H9 (cell line): ENCODE results near the gene OXTR. TPM values are rescaled to one million over a fixed set of nuclear protein-coding genes. Genes with fewer than 3 reads are reported as not detected.

Experiments used
- DNase-seq: peaks from one replicate; pipeline ENCODE4 v3.0.0-alpha.2; 2017
- H2AFZ ChIP-seq: one replicate; pipeline ENCODE4 v1.6.1; 2013; ENCODE audit warnings: mild to moderate bottlenecking, low read length, control low read depth, moderate library complexity
- H2AK5ac ChIP-seq: 2 replicates; pipeline ENCODE4 v1.6.1; 2013; ENCODE audit warnings: low read length, control low read depth, mixed read lengths; ENCODE audit not compliant: insufficient read length
- H2BK120ac ChIP-seq: one replicate; pipeline ENCODE4 v1.6.1; 2013; ENCODE audit warnings: low read depth, mild to moderate bottlenecking, low read length, control low read depth, inconsistent platforms; ENCODE audit not compliant: poor library complexity, severe bottlenecking
- H2BK12ac ChIP-seq: 2 replicates; pipeline ENCODE4 v1.6.1; 2013; ENCODE audit warnings: low read length, control low read depth, mixed read lengths, low read depth; ENCODE audit not compliant: insufficient read length
- H2BK15ac ChIP-seq: 2 replicates; pipeline ENCODE4 v1.6.1; 2013; ENCODE audit warnings: low read depth, low read length, control low read depth
- H2BK20ac ChIP-seq: one replicate; pipeline ENCODE4 v1.6.1; 2013; ENCODE audit warnings: low read depth, mild to moderate bottlenecking, low read length, control low read depth, inconsistent platforms; ENCODE audit not compliant: poor library complexity, severe bottlenecking
- H2BK5ac ChIP-seq: 2 replicates; pipeline ENCODE4 v1.6.1; 2013; ENCODE audit warnings: low read length, control low read depth, mixed read lengths; ENCODE audit not compliant: insufficient read length
- H3K14ac ChIP-seq: 2 replicates; pipeline ENCODE4 v1.6.1; 2013; ENCODE audit warnings: low read length, control low read depth; ENCODE audit not compliant: insufficient read depth
- H3K18ac ChIP-seq: 2 replicates; pipeline ENCODE4 v1.6.1; 2013; ENCODE audit warnings: low read depth, mild to moderate bottlenecking, mixed read lengths, low read length, control low read depth; ENCODE audit not compliant: insufficient read length
- H3K23ac ChIP-seq: 2 replicates; pipeline ENCODE4 v1.6.1; 2013; ENCODE audit warnings: low read length, control low read depth, mixed read lengths, low read depth; ENCODE audit not compliant: insufficient read length
- H3K23me2 ChIP-seq: 2 replicates; pipeline ENCODE4 v1.6.1; 2013; ENCODE audit warnings: low read depth, mild to moderate bottlenecking, mixed read lengths, low read length, control low read depth; ENCODE audit not compliant: insufficient read length, poor library complexity, severe bottlenecking
- H3K27ac ChIP-seq: 2 replicates; pipeline ENCODE4 v1.5.1; 2013; ENCODE audit warnings: low read length, control low read depth, mixed read lengths, low read depth; ENCODE audit not compliant: insufficient read length
- H3K27me3 ChIP-seq: 2 replicates; pipeline ENCODE4 v1.6.1; 2013; ENCODE audit warnings: low read length, control low read depth, inconsistent platforms; ENCODE audit not compliant: insufficient read depth
- H3K4ac ChIP-seq: 2 replicates; pipeline ENCODE4 v1.6.1; 2013; ENCODE audit warnings: low read depth, mild to moderate bottlenecking, control low read depth, inconsistent platforms, low read length, moderate library complexity
- H3K4me1 ChIP-seq: 2 replicates; pipeline ENCODE4 v1.6.1; 2013; ENCODE audit warnings: low read length, control low read depth, inconsistent platforms; ENCODE audit not compliant: insufficient read depth
- H3K4me2 ChIP-seq: 2 replicates; pipeline ENCODE4 v1.6.1; 2013; ENCODE audit warnings: low read length, control low read depth, mixed read lengths; ENCODE audit not compliant: insufficient read length, insufficient read depth
- H3K56ac ChIP-seq: 2 replicates; pipeline ENCODE4 v1.6.1; 2013; ENCODE audit warnings: low read depth, mild to moderate bottlenecking, mixed read lengths, low read length, control low read depth; ENCODE audit not compliant: insufficient read length
- H3K79me1 ChIP-seq: 2 replicates; pipeline ENCODE4 v1.6.1; 2013; ENCODE audit warnings: low read depth, mild to moderate bottlenecking, moderate library complexity, low read length, control low read depth, inconsistent platforms; ENCODE audit not compliant: insufficient read depth, poor library complexity, severe bottlenecking
- H3K79me2 ChIP-seq: 2 replicates; pipeline ENCODE4 v1.6.1; 2013; ENCODE audit warnings: low read length, control low read depth, inconsistent platforms; ENCODE audit not compliant: insufficient read depth
- H3K9ac ChIP-seq: 2 replicates; pipeline ENCODE4 v1.6.1; 2013; ENCODE audit warnings: low read length, control low read depth, mixed read lengths; ENCODE audit not compliant: insufficient read length; ENCODE audit errors: extremely low read depth
- H3K9me3 ChIP-seq: one replicate; pipeline ENCODE4 v1.6.1; 2013; ENCODE audit warnings: low read depth, low read length, inconsistent platforms; ENCODE audit not compliant: control insufficient read depth
- H3T11ph ChIP-seq: one replicate; pipeline ENCODE4 v1.6.1; 2013; ENCODE audit warnings: mild to moderate bottlenecking, low read length, control low read depth, inconsistent platforms
- H4K20me1 ChIP-seq: one replicate; pipeline ENCODE4 v1.6.1; 2013; ENCODE audit not compliant: control insufficient read depth, insufficient read length, insufficient read depth
- H4K5ac ChIP-seq: 2 replicates; pipeline ENCODE4 v1.6.1; 2013; ENCODE audit warnings: low read depth, mild to moderate bottlenecking, mixed read lengths, low read length, control low read depth; ENCODE audit not compliant: insufficient read length
- H4K8ac ChIP-seq: replicated peaks from 2 replicates; pipeline ENCODE4 v1.6.1; 2013; ENCODE audit warnings: low read length, control low read depth, mixed read lengths, low read depth; ENCODE audit not compliant: insufficient read length
- H4K91ac ChIP-seq: 2 replicates; pipeline ENCODE4 v1.6.1; 2013; ENCODE audit warnings: low read depth, mild to moderate bottlenecking, moderate library complexity, mixed read lengths, low read length, control low read depth; ENCODE audit not compliant: insufficient read length
- H3K27ac Mint-ChIP-seq, 3 experiments: 2 replicates in 2 of 3; 3 replicates in 1 of 3; pipeline ENCODE4 v1.8.0; 2020 to 2021; ENCODE audit warnings: mixed read lengths in 3 of 3, mild to moderate bottlenecking in 1 of 3, moderate library complexity in 1 of 3
- H3K27me3 Mint-ChIP-seq: 2 replicates; pipeline ENCODE4 v1.8.0; 2021; ENCODE audit warnings: low read depth, mild to moderate bottlenecking, moderate library complexity, mixed read lengths
- H3K36me3 Mint-ChIP-seq, 3 experiments: 2 replicates in 2 of 3; 3 replicates in 1 of 3; pipeline ENCODE4 v1.8.0; 2020 to 2021; ENCODE audit warnings: low read depth in 3 of 3, mixed read lengths in 3 of 3; ENCODE audit not compliant: insufficient read depth in 1 of 3
- H3K4me1 Mint-ChIP-seq, 2 experiments: 2 replicates each; pipeline ENCODE4 v1.8.0; 2020; ENCODE audit warnings: mixed read lengths in 2 of 2
- H3K4me3 Mint-ChIP-seq, 2 experiments: 2 replicates in 1 of 2; 3 replicates in 1 of 2; pipeline ENCODE4 v1.8.0; 2020 to 2021; ENCODE audit warnings: mild to moderate bottlenecking in 2 of 2, mixed read lengths in 2 of 2, moderate library complexity in 1 of 2
- H3K9me3 Mint-ChIP-seq, 2 experiments: 2 replicates in 1 of 2; 3 replicates in 1 of 2; pipeline ENCODE4 v1.8.0; 2020; ENCODE audit warnings: mild to moderate bottlenecking in 2 of 2, mixed read lengths in 2 of 2, moderate library complexity in 1 of 2
- WGBS: extraction: QIAGEN DNeasy Blood & Tissue Kit; methylation state at CpG from one replicate; pipeline ENCODE4 v1.1.7; 2013; ENCODE audit warnings: missing lambda C conversion rate, low lambda C conversion rate, mixed read lengths; ENCODE audit not compliant: insufficient read length; ENCODE audit errors: extremely low coverage; 5-methylcytosine and 5-hydroxymethylcytosine counted together
- total RNA-seq: library from RNA; stranded (reverse); gene quantifications from 2 replicates; pipeline ENCODE4 v1.2.1, GENCODE V29; 2021
- TF ChIP-seq, protein P1 (sequence below): fragments of 200-600 bp; sonication (generic); conservative IDR thresholded peaks from 3 replicates; pipeline ENCODE4 v1.8.0; 2021; ENCODE audit warnings: antibody characterized with exemption, mild to moderate bottlenecking

OXTR gene
- total RNA-seq, 1 experiment from 2014 or later = 1.7 TPM

DNA sequence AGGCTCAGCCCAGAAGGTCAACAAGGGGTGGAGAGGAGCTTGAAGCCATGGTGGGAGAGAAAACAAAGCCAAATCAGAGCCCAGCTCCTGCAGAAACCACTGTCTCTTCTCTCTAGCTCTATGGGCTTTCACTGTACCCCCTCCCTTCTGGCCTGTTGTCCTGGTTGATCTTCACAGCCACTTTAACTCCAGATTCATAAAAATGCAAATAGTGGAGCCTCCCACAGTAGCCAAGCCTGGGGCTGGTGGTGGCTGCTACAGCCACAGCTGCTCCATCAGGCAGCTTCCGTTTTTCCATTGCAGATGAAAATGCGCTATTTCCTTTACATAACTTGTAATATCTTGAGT lies 56.5 kb downstream of the OXTR start:
- H2BK120ac ChIP-seq = no peak overlapping the region
- H3K9me3 Mint-ChIP-seq = peaks cover 0 to 17% of the 10 kb centered on the region in 2 experiments; a peak in 4 of 5 replicates
- peaks cover 54% of the 10 kb centered on the region for H3K27me3 ChIP-seq
- no peaks in the 10 kb centered on the region for H3K79me1 ChIP-seq
- no peak overlapping the region for H2BK20ac ChIP-seq
- TF ChIP-seq, protein P1, sequence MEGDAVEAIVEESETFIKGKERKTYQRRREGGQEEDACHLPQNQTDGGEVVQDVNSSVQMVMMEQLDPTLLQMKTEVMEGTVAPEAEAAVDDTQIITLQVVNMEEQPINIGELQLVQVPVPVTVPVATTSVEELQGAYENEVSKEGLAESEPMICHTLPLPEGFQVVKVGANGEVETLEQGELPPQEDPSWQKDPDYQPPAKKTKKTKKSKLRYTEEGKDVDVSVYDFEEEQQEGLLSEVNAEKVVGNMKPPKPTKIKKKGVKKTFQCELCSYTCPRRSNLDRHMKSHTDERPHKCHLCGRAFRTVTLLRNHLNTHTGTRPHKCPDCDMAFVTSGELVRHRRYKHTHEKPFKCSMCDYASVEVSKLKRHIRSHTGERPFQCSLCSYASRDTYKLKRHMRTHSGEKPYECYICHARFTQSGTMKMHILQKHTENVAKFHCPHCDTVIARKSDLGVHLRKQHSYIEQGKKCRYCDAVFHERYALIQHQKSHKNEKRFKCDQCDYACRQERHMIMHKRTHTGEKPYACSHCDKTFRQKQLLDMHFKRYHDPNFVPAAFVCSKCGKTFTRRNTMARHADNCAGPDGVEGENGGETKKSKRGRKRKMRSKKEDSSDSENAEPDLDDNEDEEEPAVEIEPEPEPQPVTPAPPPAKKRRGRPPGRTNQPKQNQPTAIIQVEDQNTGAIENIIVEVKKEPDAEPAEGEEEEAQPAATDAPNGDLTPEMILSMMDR = no peak
- H2AFZ ChIP-seq = no peak overlapping the region
- H2BK15ac ChIP-seq = no peak overlapping the region
- H3K4me2 ChIP-seq = no peak overlapping the region
- no CpG with 5 or more reads among the region's 2 CpGs for WGBS
- no peak overlapping the region for H3K14ac ChIP-seq
- H3K18ac ChIP-seq = no peak overlapping the region
- peaks cover 94% of the 10 kb centered on the region for H3K27me3 Mint-ChIP-seq
- H4K91ac ChIP-seq = no peak overlapping the region
- H3K4me3 Mint-ChIP-seq = no peak overlapping the region
- no peak overlapping the region for H4K5ac ChIP-seq
- no peak overlapping the region for H3K9ac ChIP-seq
- H3K27ac Mint-ChIP-seq = no peak overlapping the region
- H2BK12ac ChIP-seq = no peak overlapping the region
- H3K4ac ChIP-seq = no peak overlapping the region
- no peak overlapping the region for H3K56ac ChIP-seq
- no peak overlapping the region for H2AK5ac ChIP-seq
- no peak overlapping the region for H3K27ac ChIP-seq
- no peaks in the 10 kb centered on the region for H3K79me2 ChIP-seq
- H3K23me2 ChIP-seq = no peaks in the 10 kb centered on the region
- no peak overlapping the region for H3K23ac ChIP-seq
- H4K8ac ChIP-seq = no peak overlapping the region
- DNase-seq = no peak
- no peak overlapping the region for H3T11ph ChIP-seq
- no peak overlapping the region for H2BK5ac ChIP-seq
- peaks cover 2% of the 10 kb centered on the region for H4K20me1 ChIP-seq
- H3K36me3 Mint-ChIP-seq = peaks cover 0 to 5% (median 0%) of the 10 kb centered on the region in 3 experiments; a peak in 2 of 7 replicates
- H3K9me3 ChIP-seq = no peaks in the 10 kb centered on the region
- H3K4me1 ChIP-seq = no peaks in the 10 kb centered on the region
- peaks cover 4 to 14% of the 10 kb centered on the region in 2 experiments for H3K4me1 Mint-ChIP-seq
